Activated CD4-positive, alpha-beta T cell treated with anti-CD3 and anti-CD28 coated beads, Interleukin-2, amount 10 ng/mL, durations not matched to agents 24 days and 14 days (primary cell): ENCODE data around the gene PPAT. TPM values are rescaled to one million over a fixed set of nuclear protein-coding genes. Genes with fewer than 3 reads are reported as not detected.
"Not testable (repeated sequence)": the region's sequence is repeated elsewhere in the genome, so short reads cannot be mapped to it uniquely, and the experiment has no call there.

Experiments used
- DNase-seq: peaks from one replicate; pipeline ENCODE4 v3.0.0; 2022
- H3K27ac Mint-ChIP-seq: one replicate; pipeline ENCODE4 v1.8.0; 2022; ENCODE audit warnings: mild to moderate bottlenecking, mixed read lengths
- H3K27me3 Mint-ChIP-seq: one replicate; pipeline ENCODE4 v1.8.0; 2022; ENCODE audit warnings: mixed read lengths
- H3K36me3 Mint-ChIP-seq: one replicate; pipeline ENCODE4 v1.8.0; 2022; ENCODE audit warnings: low read depth, mild to moderate bottlenecking, mixed read lengths
- H3K4me1 Mint-ChIP-seq: one replicate; pipeline ENCODE4 v1.8.0; 2021; ENCODE audit warnings: mixed read lengths
- H3K4me3 Mint-ChIP-seq: one replicate; pipeline ENCODE4 v1.8.0; 2022; ENCODE audit warnings: mild to moderate bottlenecking, moderate library complexity, mixed read lengths
- H3K9me3 Mint-ChIP-seq: one replicate; pipeline ENCODE4 v1.8.0; 2021; ENCODE audit warnings: mixed read lengths
- intact Hi-C: fragments of 100-400 bp; cut with micrococcal nuclease; formaldehyde crosslinking; loops from one replicate; pipeline ENCODE4 v1.15.1; 2023
- total RNA-seq: library from RNA; stranded (reverse); gene quantifications from 2 replicates; pipeline ENCODE4 v1.2.3, GENCODE V29; 2022

PPAT gene
- 60.8 and 63.6 TPM in 2 replicates for total RNA-seq

DNA sequence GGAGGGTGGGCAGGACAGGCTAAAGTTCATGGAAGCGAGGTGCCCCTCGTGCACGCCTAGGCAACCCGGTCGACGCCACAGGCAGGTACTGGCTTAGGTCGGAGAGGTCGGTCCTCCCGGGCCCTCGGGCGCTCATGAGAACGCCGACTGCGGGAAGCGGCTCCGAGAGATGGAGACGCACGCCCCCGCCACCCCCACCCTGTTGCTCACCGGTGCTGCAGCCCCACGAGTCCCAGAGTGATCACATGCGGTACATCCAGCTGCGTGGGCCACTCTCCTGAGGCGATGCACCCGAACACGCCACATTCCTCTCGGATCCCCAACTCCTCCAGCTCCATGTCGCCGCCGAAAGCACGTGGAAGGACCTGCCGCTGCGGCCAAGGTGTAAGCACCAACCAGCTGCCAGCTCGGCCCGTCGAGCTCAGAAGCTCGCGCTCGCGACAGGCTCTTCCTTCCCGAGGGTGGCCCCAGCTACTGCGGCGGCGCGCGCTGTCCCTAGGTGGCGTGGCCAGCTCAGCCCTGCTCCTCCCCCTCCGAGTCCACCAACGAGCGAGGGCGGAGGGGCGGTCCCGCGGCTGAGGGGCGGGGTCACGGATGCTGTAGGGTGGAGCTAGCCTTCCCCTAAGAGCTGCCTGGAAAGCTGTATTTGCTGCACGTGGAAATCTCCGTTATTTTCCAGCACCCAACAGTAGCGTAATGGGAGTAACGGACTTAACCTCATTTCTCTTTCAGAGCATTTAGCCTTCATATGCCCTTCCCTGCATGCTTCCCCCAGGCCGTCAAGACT lies at the start of gene PPAT:
Gene PPAT (minus strand): TSS at position 476 of the 787 bp plus-strand sequence. CDS start 138 bp downstream, at position 338.
- peak; percentile 100 for DNase-seq
- intact Hi-C loops: loop anchor here (1.0 to 5.0 kb wide), 6 partner anchors 21 to 1038 kb away; partner anchors contain the start of genes CEP135, SRP72 and TMEM165
- Mint-ChIP-seq H3K27me3 (no peaks in the 10 kb centered on the region), H3K4me3 (peak within 1 kb of the TSS; percentile 89), H3K9me3 (no peaks in the 10 kb centered on the region), H3K36me3 (peaks cover 24% of the 10 kb centered on the region), H3K4me1 (peaks cover 40% of the 10 kb centered on the region), H3K27ac (peak within 1 kb of the TSS; percentile 95)

DNA sequence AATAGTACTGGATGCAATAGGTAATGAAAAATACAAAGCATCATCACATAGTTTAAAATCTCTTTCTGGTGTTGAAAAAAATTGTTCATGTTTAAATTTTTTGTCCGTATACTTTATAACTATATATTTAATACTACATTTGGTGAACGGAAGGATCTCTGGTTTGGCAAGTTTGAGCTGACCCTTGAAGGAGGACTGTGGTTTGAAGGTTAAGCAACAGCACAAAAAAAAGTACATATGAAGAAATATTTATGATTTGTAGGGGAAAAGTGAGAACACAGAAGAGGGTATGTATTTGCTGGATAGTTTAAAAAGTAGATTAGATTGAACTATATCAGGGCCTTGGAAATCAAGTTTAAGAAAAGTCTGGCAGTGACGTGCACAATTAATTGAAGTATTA lies 45.3 kb upstream of the PPAT start:
- H3K27ac Mint-ChIP-seq: no peak overlapping the region
- H3K4me1 Mint-ChIP-seq: peaks cover 2% of the 10 kb centered on the region
- H3K27me3 Mint-ChIP-seq: no peaks in the 10 kb centered on the region
- H3K4me3 Mint-ChIP-seq: no peak overlapping the region
- no peaks in the 10 kb centered on the region for H3K9me3 Mint-ChIP-seq
- peaks cover 53% of the 10 kb centered on the region for H3K36me3 Mint-ChIP-seq
- DNase-seq: no peak
- intact Hi-C loops: no loop called here

DNA sequence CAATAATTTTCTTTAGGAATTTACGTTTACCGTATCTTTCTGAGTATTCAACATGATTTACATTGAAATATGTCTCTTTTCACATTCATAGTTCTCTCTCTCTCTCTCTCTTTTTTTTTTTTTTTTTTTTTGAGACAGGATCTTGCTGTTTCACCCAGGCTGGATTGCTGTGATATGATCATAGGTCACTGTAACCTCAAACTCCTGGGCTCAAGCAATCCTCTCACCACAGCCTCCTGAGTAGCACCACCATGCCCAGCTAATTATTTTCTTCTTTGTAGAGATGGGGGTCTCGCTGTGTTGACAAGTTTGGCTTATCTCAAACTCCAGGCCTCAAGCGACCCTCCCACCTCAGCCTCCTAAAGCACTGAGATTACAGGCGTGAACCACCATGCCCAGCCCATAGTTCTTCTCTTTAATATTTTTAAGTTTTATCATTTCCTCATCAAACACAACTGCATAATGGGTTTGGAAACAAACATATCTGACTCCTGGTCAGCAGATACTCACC lies 41.8 kb upstream of the PPAT start:
- DNase-seq: no peak
- Mint-ChIP-seq H3K4me3 (no peak overlapping the region), H3K4me1 (peaks cover 4% of the 10 kb centered on the region), H3K27ac (no peak overlapping the region), H3K36me3 (peaks cover 64% of the 10 kb centered on the region), H3K27me3 (no peaks in the 10 kb centered on the region), H3K9me3 (no peaks in the 10 kb centered on the region)
- intact Hi-C loops: no loop called here

DNA sequence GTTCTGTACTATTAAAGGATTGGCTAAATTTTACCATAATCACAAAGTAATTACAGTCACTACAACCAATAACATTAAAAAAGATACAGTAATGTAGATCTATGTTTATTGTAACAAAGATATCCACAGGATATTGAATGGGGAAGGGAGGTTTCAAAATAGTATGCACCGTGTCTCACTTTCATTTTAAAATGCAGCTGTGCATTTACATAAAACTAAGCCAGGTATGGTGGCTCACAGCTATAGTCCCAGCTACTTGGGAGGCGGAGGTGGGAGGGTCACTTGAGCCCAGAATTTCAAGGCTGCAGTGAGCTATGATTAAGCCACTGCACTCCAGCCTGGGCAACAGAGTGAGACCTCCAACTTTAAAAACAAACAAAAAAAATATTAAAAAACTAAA lies 40.5 kb upstream of the PPAT start:
- no peak for DNase-seq
- Mint-ChIP-seq H3K27ac (no peak overlapping the region), H3K4me1 (peaks cover 4% of the 10 kb centered on the region), H3K36me3 (peaks cover 73% of the 10 kb centered on the region), H3K9me3 (no peaks in the 10 kb centered on the region), H3K4me3 (no peak overlapping the region), H3K27me3 (no peaks in the 10 kb centered on the region)
- intact Hi-C loops: no loop called here

DNA sequence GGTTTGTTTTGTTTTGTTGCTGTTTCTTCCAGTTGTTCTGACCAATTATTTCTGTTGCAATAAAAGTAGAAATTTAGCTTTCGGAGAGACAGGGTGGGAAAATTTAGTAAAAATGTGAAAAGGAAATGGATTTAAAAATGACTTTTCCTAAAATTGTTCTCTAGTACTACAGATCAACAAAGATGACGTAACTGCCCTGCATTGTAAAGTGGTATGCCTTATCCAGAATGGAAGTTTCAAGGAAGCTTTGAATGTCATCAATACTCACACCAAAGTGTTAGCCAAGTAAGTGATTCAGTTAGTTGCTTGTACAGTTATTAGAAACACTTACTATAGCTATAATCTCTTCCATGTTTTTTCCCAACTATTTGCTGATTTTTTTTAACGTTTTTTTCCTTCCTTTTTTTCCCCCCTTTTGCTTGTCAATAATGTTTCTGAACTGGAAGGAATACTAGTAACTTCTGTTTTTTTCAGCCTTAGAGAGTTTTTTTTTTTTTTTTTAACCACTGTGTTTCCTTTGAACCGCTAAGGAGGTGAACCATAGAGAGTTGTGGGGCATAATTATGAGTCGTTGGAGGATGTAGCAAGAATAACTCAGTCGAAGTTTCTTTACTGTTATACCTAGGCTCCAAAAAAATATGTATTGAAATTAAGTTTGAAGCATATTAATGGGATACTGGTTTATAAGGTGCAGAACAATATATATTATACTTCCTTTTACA lies 34.2 kb upstream of the PPAT start:
- intact Hi-C loops: loop anchor here (10.0 kb wide), 1 partner anchor 185 kb away; no protein-coding TSS in a partner anchor
- H3K9me3 Mint-ChIP-seq: no peaks in the 10 kb centered on the region
- H3K27ac Mint-ChIP-seq: peak overlapping the region; percentile 62
- peaks cover 52% of the 10 kb centered on the region for H3K36me3 Mint-ChIP-seq
- peak overlapping the region; percentile 94 for H3K4me3 Mint-ChIP-seq
- DNase-seq: no peak
- H3K27me3 Mint-ChIP-seq: no peaks in the 10 kb centered on the region
- H3K4me1 Mint-ChIP-seq: peaks cover 40% of the 10 kb centered on the region

DNA sequence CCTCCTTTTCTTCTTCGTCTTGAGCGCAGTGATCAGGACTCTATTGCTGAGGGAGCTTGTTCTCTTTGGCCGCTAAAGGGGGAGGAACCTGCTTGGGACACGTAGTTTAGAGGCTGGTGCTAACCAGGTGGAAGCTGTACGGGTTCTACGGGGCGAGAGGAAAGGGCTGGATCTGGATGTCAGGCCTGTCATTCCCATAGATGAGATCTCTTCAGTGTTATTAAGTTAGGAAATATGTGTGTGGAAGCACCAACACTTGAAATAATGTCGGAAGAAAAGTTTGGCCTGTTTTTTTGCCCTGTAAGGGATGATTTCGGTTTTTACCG lies 32.6 kb upstream of the PPAT start:
- DNase-seq: no peak

DNA sequence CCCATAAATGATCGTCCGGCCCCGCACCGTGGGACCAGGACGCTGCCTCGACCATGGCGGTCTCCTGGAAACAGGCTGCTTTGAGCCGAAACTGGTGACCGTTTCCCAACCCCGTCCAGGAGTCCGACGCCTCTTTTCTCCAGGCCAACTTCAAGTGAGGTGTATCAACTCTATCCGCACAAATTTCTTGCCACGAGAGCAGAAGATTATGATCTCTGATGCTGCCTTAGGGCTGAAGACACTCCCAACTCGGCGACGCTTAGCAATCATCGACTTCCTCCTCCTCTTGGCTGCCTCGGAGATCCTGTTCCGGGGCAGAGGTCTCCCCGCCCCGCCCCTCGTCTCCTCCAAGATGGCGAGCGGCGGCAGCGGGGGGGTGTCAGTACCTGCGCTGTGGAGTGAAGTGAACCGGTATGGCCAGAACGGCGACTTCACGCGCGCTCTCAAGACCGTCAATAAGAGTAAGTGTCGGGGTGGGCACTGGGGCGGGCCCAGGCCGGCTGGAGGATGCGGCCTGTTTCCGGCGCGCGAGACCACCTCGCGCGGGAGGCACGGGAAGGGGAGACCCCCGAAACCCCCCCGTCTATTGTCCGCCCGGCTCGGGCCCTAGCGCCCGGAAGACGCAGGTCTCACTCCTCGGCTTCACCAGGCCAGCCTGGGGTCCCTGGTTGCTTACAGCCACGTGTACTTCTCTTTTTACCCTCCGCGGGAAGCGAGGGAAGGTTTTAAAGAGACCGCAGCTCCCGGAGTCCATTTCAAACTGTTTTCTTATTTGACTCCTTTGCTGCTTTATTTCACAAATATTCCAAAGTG lies 32.1 kb upstream of the PPAT start, which contains the start of gene SRP72:
Gene SRP72 (plus strand): TSS at position 334 of the 813 bp plus-strand sequence. CDS start 19 bp downstream, at position 353.
- H3K27ac Mint-ChIP-seq: peak within 1 kb of the TSS; percentile 95
- peaks cover 45% of the 10 kb centered on the region for H3K4me1 Mint-ChIP-seq
- peaks cover 49% of the 10 kb centered on the region for H3K36me3 Mint-ChIP-seq
- peak within 1 kb of the TSS; percentile 94 for H3K4me3 Mint-ChIP-seq
- peak; percentile 97 for DNase-seq
- no peaks in the 10 kb centered on the region for H3K27me3 Mint-ChIP-seq
- H3K9me3 Mint-ChIP-seq: no peaks in the 10 kb centered on the region
- intact Hi-C loops: loop anchor here (1.0 to 10.0 kb wide), 8 partner anchors 32 to 613 kb away; partner anchors contain the start of genes AASDH, CEP135, NOA1 and PPAT

More for the DNA sequence above, 32.6 kb upstream of the PPAT start:
- H3K27me3 Mint-ChIP-seq: no peaks in the 10 kb centered on the region
- H3K36me3 Mint-ChIP-seq: peaks cover 48% of the 10 kb centered on the region
- H3K4me1 Mint-ChIP-seq: peaks cover 45% of the 10 kb centered on the region
- peak overlapping the region; percentile 94 for H3K4me3 Mint-ChIP-seq
- intact Hi-C loops: loop anchor here (10.0 kb wide), 1 partner anchor 187 kb away; no protein-coding TSS in a partner anchor
- H3K27ac Mint-ChIP-seq: peak overlapping the region; percentile 93
- no peaks in the 10 kb centered on the region for H3K9me3 Mint-ChIP-seq

DNA sequence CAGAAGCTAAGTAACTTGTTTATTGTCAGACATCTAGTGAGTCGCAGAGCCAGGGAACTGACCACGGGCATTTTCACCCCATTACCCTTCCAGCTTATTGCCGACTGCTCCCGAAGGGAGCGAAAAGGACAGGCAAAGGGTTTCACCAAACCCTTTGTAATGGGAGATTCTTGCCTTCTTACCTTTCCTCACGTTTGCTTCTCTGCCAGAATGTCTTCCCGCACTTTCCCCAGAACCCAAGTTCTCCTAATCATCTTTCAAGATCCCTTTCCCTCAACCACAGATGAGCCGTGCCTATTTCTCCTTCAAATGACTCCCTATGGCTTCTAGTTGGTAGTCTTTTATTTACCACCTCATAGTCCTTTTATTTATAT lies 31.5 kb upstream of the PPAT start:
- Mint-ChIP-seq H3K27me3 (no peaks in the 10 kb centered on the region), H3K9me3 (no peaks in the 10 kb centered on the region), H3K4me1 (peaks cover 50% of the 10 kb centered on the region), H3K36me3 (peaks cover 51% of the 10 kb centered on the region), H3K4me3 (peak overlapping the region; percentile 94), H3K27ac (peak overlapping the region; percentile 95)
- peak; percentile 64 for DNase-seq
- intact Hi-C loops: loop anchor here (1.0 to 10.0 kb wide), 8 partner anchors 32 to 612 kb away; partner anchors contain the start of genes AASDH, CEP135, NOA1 and PPAT

DNA sequence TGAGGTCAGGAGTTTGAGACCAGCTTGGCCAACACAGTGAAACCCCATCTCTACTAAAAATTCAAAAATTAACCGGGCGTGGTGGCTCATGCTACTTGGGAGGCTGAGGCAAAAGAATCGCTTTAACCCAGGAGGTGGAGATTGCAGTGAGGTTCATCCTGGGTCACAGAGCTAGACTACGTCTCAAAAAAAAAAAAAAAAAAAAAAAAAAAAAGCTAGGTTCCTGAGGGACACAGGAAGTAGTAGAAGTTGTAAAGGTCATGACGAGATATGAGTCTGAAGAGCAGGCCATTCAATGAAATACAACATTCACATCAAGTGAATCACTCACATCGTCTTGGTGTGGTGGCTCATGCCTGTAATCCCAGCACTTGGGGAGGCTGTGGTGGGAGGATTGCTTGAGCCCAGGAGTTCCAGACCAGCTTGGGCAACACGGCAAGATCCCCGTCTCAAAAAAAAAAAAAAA lies 30.9 kb upstream of the PPAT start:
- peaks cover 52% of the 10 kb centered on the region for H3K4me1 Mint-ChIP-seq
- H3K27me3 Mint-ChIP-seq, H3K9me3 Mint-ChIP-seq: not testable (repeated sequence)
- peaks cover 49% of the 10 kb centered on the region for H3K36me3 Mint-ChIP-seq
- peak; percentile 69 for DNase-seq
- intact Hi-C loops: loop anchor here (2.0 to 10.0 kb wide), 5 partner anchors 188 to 612 kb away; partner anchors contain the start of genes CEP135 and NOA1
- H3K27ac Mint-ChIP-seq: peak overlapping the region; percentile 95
- H3K4me3 Mint-ChIP-seq: peak overlapping the region; percentile 94

DNA sequence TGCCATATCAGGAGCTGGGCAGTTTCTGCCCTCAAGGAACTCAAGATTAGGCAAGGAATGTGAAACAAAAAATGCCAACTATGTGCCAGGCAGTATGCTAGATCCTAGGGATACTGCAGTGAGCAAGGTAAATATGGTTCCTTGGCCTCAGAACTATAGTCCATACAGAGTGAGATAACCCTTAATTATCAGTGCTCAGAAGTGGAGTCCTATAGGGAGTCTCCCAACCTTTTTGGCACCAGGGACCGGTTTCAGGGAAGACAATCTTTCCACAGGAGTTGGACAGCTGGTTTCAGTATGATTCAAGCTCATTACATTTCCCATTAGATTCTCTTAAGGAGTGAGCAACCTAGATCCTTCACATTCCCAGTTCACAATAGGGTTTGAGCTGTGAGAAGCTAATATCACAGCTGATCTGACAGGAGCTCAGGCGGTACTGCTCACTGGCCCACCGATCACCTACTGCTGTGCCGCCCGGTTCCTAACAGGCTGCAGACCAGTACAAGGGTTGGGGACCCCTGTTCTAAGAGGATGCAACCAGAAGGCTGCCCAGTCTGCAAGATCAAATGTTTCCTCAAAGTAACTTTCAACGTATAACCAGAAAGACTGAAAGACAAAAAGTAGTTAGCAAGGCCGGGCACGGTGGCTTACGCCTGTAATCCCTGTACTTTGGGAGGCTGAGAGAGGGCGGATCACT lies 30.3 kb upstream of the PPAT start:
- Mint-ChIP-seq H3K4me1 (peaks cover 52% of the 10 kb centered on the region), H3K36me3 (peaks cover 49% of the 10 kb centered on the region), H3K27ac (peak overlapping the region; percentile 95), H3K4me3 (peak overlapping the region; percentile 94), H3K27me3 (no peaks in the 10 kb centered on the region), H3K9me3 (no peaks in the 10 kb centered on the region)
- intact Hi-C loops: loop anchor here (2.0 to 10.0 kb wide), 5 partner anchors 189 to 611 kb away; partner anchors contain the start of genes CEP135 and NOA1
- DNase-seq: no peak

DNA sequence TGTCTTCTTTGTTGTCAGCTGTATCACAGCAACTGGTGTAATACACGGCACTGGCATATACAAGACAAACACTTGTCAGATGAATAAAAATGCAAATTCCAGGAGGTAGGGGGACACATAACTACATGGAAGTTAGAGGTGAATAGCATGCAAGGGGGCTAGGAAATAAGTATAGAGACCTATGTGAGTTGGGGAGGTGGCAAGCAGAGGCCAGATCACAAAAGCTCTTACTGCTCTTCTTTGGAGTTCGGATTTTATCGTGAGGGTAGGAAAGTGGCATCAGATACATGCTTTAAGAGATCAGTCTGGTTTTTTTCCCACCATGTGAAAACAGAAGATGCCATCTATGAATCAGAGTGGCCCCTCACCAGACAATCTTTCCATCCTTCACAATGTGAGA lies 29.2 kb upstream of the PPAT start:
- Mint-ChIP-seq H3K9me3 (no peaks in the 10 kb centered on the region), H3K27ac (peak overlapping the region; percentile 18), H3K4me1 (peaks cover 48% of the 10 kb centered on the region), H3K27me3 (no peaks in the 10 kb centered on the region), H3K4me3 (no peak overlapping the region), H3K36me3 (peaks cover 51% of the 10 kb centered on the region)
- no peak for DNase-seq
- intact Hi-C loops: loop anchor here (10.0 kb wide), 1 partner anchor 190 kb away; no protein-coding TSS in a partner anchor

DNA sequence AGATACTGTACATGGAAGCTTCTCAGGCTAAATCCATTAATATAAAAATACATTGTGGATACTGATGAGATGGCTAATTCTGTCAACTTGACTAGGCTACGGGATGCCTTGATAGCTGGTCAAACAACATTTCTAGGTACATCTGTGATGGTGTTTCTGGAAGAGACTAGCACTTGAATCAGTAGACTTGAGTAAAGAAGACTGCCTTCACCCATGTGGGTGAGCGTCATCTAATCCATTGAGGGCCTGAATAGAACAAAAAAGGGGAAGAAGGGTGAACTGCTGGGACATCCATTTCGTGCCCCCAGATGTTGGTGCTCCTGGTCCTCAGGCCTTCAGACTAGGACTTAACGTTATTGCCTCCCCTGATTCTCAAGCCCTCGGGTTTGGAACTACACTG lies 28.3 kb upstream of the PPAT start:
- DNase-seq: no peak
- Mint-ChIP-seq H3K4me1 (peaks cover 42% of the 10 kb centered on the region), H3K9me3 (no peaks in the 10 kb centered on the region), H3K36me3 (peaks cover 58% of the 10 kb centered on the region), H3K27ac (no peak overlapping the region), H3K27me3 (no peaks in the 10 kb centered on the region), H3K4me3 (no peak overlapping the region)
- intact Hi-C loops: loop anchor here (10.0 kb wide), 1 partner anchor 191 kb away; no protein-coding TSS in a partner anchor
